GM18909 (cell line): ENCODE measurements around the gene CAMKMT.

ENCODE experiments used
- ATAC-seq: cut with Tn5 transposase; IDR thresholded peaks from one replicate; pipeline ENCODE4 v1.9.1; 2021; ENCODE audit warnings: mild to moderate bottlenecking; ENCODE audit not compliant: unreplicated experiment, poor library complexity

The CAMKMT gene

GRCh38 chr2:44680424-44680971, 318.8 kb downstream of the CAMKMT start:
- no peak for ATAC-seq

- no peak for ATAC-seq
Observed at GRCh38 chr2:44680983-44681531, 319.3 kb downstream of the CAMKMT start.

- no peak for ATAC-seq
Observed at GRCh38 chr2:44682459-44682858, 320.7 kb downstream of the CAMKMT start.

GRCh38 chr2:44684559-44684958, 322.8 kb downstream of the CAMKMT start:
- ATAC-seq: no peak

GRCh38 chr2:44686561-44686960, 324.8 kb downstream of the CAMKMT start:
- no peak for ATAC-seq

- no peak for ATAC-seq
Observed at GRCh38 chr2:44687686-44688455, 326.1 kb downstream of the CAMKMT start.

- no peak for ATAC-seq
Observed at GRCh38 chr2:44688456-44689124, 326.8 kb downstream of the CAMKMT start.

- no peak for ATAC-seq
Observed at GRCh38 chr2:44689516-44689915, 327.8 kb downstream of the CAMKMT start.

- no peak for ATAC-seq
Observed at GRCh38 chr2:44691174-44691785, 329.5 kb downstream of the CAMKMT start.

- no peak for ATAC-seq
Observed at GRCh38 chr2:44692821-44693220, 331.1 kb downstream of the CAMKMT start.

GRCh38 chr2:44700824-44701223, 339.1 kb downstream of the CAMKMT start:
- no peak for ATAC-seq

GRCh38 chr2:44705356-44705755, 343.6 kb downstream of the CAMKMT start:
- ATAC-seq: no peak

- no peak for ATAC-seq
Observed at GRCh38 chr2:44705876-44706480, 344.2 kb downstream of the CAMKMT start.

- no peak for ATAC-seq
Observed at GRCh38 chr2:44706681-44707553, 345.2 kb downstream of the CAMKMT start.

- peak; percentile 47 for ATAC-seq
Observed at GRCh38 chr2:44707945-44708660, 346.4 kb downstream of the CAMKMT start.

GRCh38 chr2:44708661-44709000, 346.9 kb downstream of the CAMKMT start:
- ATAC-seq: no peak

- ATAC-seq: no peak
Observed at GRCh38 chr2:44713170-44713569, 351.4 kb downstream of the CAMKMT start.

GRCh38 chr2:44715671-44716081, 353.9 kb downstream of the CAMKMT start:
- ATAC-seq: no peak

GRCh38 chr2:44716131-44716530, 354.4 kb downstream of the CAMKMT start:
- ATAC-seq: no peak
